Measurements from ENCODE around the gene TANC1.
"Not testable (repeated sequence)": the region's sequence is repeated elsewhere in the genome, so short reads cannot be mapped to it uniquely, and the experiment has no call there.

TANC1 gene

GRCh38 chr2:159138642-159139182, 170.3 kb downstream of the TANC1 start:
- Histone ChIP-seq H3K36me3 (ENCODE audit: control insufficient read depth, low read depth, low read length) (no peaks in the 10 kb centered on the region), H3K9ac (ENCODE audit: low read length) (no peak overlapping the region), H3K27me3 (ENCODE audit: control insufficient read depth, insufficient read depth, low read length) (no peaks in the 10 kb centered on the region), H3K4me3 (ENCODE audit: low read length) (no peak overlapping the region), H3K27ac (ENCODE audit: low read length) (no peak overlapping the region), H3K9me3 (ENCODE audit: control insufficient read depth, low read depth, low read length) (no peaks in the 10 kb centered on the region), H3K4me1 (ENCODE audit: control insufficient read depth, low read depth, low read length) (no peaks in the 10 kb centered on the region)

- Histone ChIP-seq H3K27ac (ENCODE audit: low read length) (no peak overlapping the region), H3K36me3 (ENCODE audit: control insufficient read depth, low read depth, low read length) (no peaks in the 10 kb centered on the region), H3K27me3 (ENCODE audit: control insufficient read depth, insufficient read depth, low read length) (no peaks in the 10 kb centered on the region), H3K9ac (ENCODE audit: low read length) (no peak overlapping the region), H3K4me3 (ENCODE audit: low read length) (no peak overlapping the region), H3K9me3 (ENCODE audit: control insufficient read depth, low read depth, low read length) (no peaks in the 10 kb centered on the region), H3K4me1 (ENCODE audit: control insufficient read depth, low read depth, low read length) (no peaks in the 10 kb centered on the region)
These were observed 170.9 kb downstream of the TANC1 start for GRCh38 chr2:159139216-159139933.

- no peak overlapping the region for H3K9ac ChIP-seq (ENCODE audit: low read length)
- no peaks in the 10 kb centered on the region for H3K4me1 ChIP-seq (ENCODE audit: control insufficient read depth, low read depth, low read length)
- no peak overlapping the region for H3K27ac ChIP-seq (ENCODE audit: low read length)
- no peaks in the 10 kb centered on the region for H3K9me3 ChIP-seq (ENCODE audit: control insufficient read depth, low read depth, low read length)
- H3K27me3 ChIP-seq (ENCODE audit: control insufficient read depth, insufficient read depth, low read length) = no peaks in the 10 kb centered on the region
- no peak overlapping the region for H3K4me3 ChIP-seq (ENCODE audit: low read length)
- no peaks in the 10 kb centered on the region for H3K36me3 ChIP-seq (ENCODE audit: control insufficient read depth, low read depth, low read length)
These were observed 171.8 kb downstream of the TANC1 start for GRCh38 chr2:159140070-159140769.

GRCh38 chr2:159140821-159141220, 172.4 kb downstream of the TANC1 start:
- not testable (repeated sequence) for H3K36me3 ChIP-seq (ENCODE audit: control insufficient read depth, low read depth, low read length); H3K27ac ChIP-seq (ENCODE audit: low read length); H3K4me1 ChIP-seq (ENCODE audit: control insufficient read depth, low read depth, low read length); H3K9ac ChIP-seq (ENCODE audit: low read length); H3K4me3 ChIP-seq (ENCODE audit: low read length); H3K9me3 ChIP-seq (ENCODE audit: control insufficient read depth, low read depth, low read length); H3K27me3 ChIP-seq (ENCODE audit: control insufficient read depth, insufficient read depth, low read length)

GRCh38 chr2:159144776-159145614, 176.6 kb downstream of the TANC1 start:
- no peaks in the 10 kb centered on the region for H3K27me3 ChIP-seq (ENCODE audit: control insufficient read depth, insufficient read depth, low read length)
- no peak overlapping the region for H3K9ac ChIP-seq (ENCODE audit: low read length)
- no peak overlapping the region for H3K4me3 ChIP-seq (ENCODE audit: low read length)
- no peak overlapping the region for H3K27ac ChIP-seq (ENCODE audit: low read length)
- no peaks in the 10 kb centered on the region for H3K36me3 ChIP-seq (ENCODE audit: control insufficient read depth, low read depth, low read length)
- no peaks in the 10 kb centered on the region for H3K9me3 ChIP-seq (ENCODE audit: control insufficient read depth, low read depth, low read length)
- H3K4me1 ChIP-seq (ENCODE audit: control insufficient read depth, low read depth, low read length) = no peaks in the 10 kb centered on the region

- Histone ChIP-seq H3K9me3 (ENCODE audit: control insufficient read depth, low read depth, low read length) (no peaks in the 10 kb centered on the region), H3K4me1 (ENCODE audit: control insufficient read depth, low read depth, low read length) (no peaks in the 10 kb centered on the region), H3K9ac (ENCODE audit: low read length) (no peak overlapping the region), H3K4me3 (ENCODE audit: low read length) (no peak overlapping the region), H3K27me3 (ENCODE audit: control insufficient read depth, insufficient read depth, low read length) (no peaks in the 10 kb centered on the region), H3K27ac (ENCODE audit: low read length) (no peak overlapping the region), H3K36me3 (ENCODE audit: control insufficient read depth, low read depth, low read length) (no peaks in the 10 kb centered on the region)
These were observed 177.4 kb downstream of the TANC1 start for GRCh38 chr2:159145745-159146354.

- Histone ChIP-seq H3K9ac (ENCODE audit: low read length) (no peak overlapping the region), H3K9me3 (ENCODE audit: control insufficient read depth, low read depth, low read length) (no peaks in the 10 kb centered on the region), H3K27me3 (ENCODE audit: control insufficient read depth, insufficient read depth, low read length) (no peaks in the 10 kb centered on the region), H3K27ac (ENCODE audit: low read length) (no peak overlapping the region), H3K4me1 (ENCODE audit: control insufficient read depth, low read depth, low read length) (no peaks in the 10 kb centered on the region), H3K4me3 (ENCODE audit: low read length) (no peak overlapping the region), H3K36me3 (ENCODE audit: control insufficient read depth, low read depth, low read length) (no peaks in the 10 kb centered on the region)
These were observed 178.7 kb downstream of the TANC1 start for GRCh38 chr2:159146996-159147666.

- no peak overlapping the region for H3K9ac ChIP-seq (ENCODE audit: low read length)
- no peaks in the 10 kb centered on the region for H3K9me3 ChIP-seq (ENCODE audit: control insufficient read depth, low read depth, low read length)
- H3K27me3 ChIP-seq (ENCODE audit: control insufficient read depth, insufficient read depth, low read length) = no peaks in the 10 kb centered on the region
- no peak overlapping the region for H3K27ac ChIP-seq (ENCODE audit: low read length)
- no peaks in the 10 kb centered on the region for H3K4me1 ChIP-seq (ENCODE audit: control insufficient read depth, low read depth, low read length)
- no peak overlapping the region for H3K4me3 ChIP-seq (ENCODE audit: low read length)
- H3K36me3 ChIP-seq (ENCODE audit: control insufficient read depth, low read depth, low read length) = no peaks in the 10 kb centered on the region
These were observed 179.2 kb downstream of the TANC1 start for GRCh38 chr2:159147690-159148089.

- Histone ChIP-seq H3K27ac (ENCODE audit: low read length) (no peak overlapping the region), H3K4me1 (ENCODE audit: control insufficient read depth, low read depth, low read length) (no peaks in the 10 kb centered on the region), H3K9me3 (ENCODE audit: control insufficient read depth, low read depth, low read length) (no peaks in the 10 kb centered on the region), H3K36me3 (ENCODE audit: control insufficient read depth, low read depth, low read length) (no peaks in the 10 kb centered on the region), H3K9ac (ENCODE audit: low read length) (no peak overlapping the region), H3K4me3 (ENCODE audit: low read length) (no peak overlapping the region), H3K27me3 (ENCODE audit: control insufficient read depth, insufficient read depth, low read length) (no peaks in the 10 kb centered on the region)
These were observed 180.5 kb downstream of the TANC1 start for GRCh38 chr2:159148901-159149300.

- Histone ChIP-seq H3K4me1 (ENCODE audit: control insufficient read depth, low read depth, low read length) (no peaks in the 10 kb centered on the region), H3K9me3 (ENCODE audit: control insufficient read depth, low read depth, low read length) (no peaks in the 10 kb centered on the region), H3K27ac (ENCODE audit: low read length) (no peak overlapping the region)
These were observed 181.3 kb downstream of the TANC1 start for GRCh38 chr2:159149747-159150146.

More at GRCh38 chr2:159149747-159150146, 181.3 kb downstream of the TANC1 start:
- Histone ChIP-seq H3K4me3 (ENCODE audit: low read length) (no peak overlapping the region), H3K36me3 (ENCODE audit: control insufficient read depth, low read depth, low read length) (no peaks in the 10 kb centered on the region), H3K27me3 (ENCODE audit: control insufficient read depth, insufficient read depth, low read length) (no peaks in the 10 kb centered on the region), H3K9ac (ENCODE audit: low read length) (no peak overlapping the region)

Measured in iPS-18a (cell line).